Lower leg skin (tissue), 4 donors: ENCODE measurements around the gene FZD8. TPM values are rescaled to one million over a fixed set of nuclear protein-coding genes. Genes with fewer than 3 reads are reported as not detected.

Experiments
- DNase-seq, 2 donors: peaks; one replicate each; pipeline ENCODE4 v3.0.0-alpha.2; 2019; ENCODE audit warnings: low spot score in 2 of 2
- H3K4me3 ChIP-seq: fragments of 200-600 bp; sonication (generic); 2 replicates; pipeline ENCODE4 v1.5.1; 2017; ENCODE audit warnings: mild to moderate bottlenecking, low read depth; ENCODE audit not compliant: poor library complexity, severe bottlenecking
- POLR2A ChIP-seq, 2 donors: fragments of 450-650 bp; IDR thresholded peaks; one replicate each; pipeline ENCODE4 v1.6.1; 2016 to 2017; ENCODE audit warnings: antibody characterized with exemption in 2 of 2, mild to moderate bottlenecking in 1 of 2, moderate library complexity in 1 of 2
- WGBS, 2 donors: methylation state at CpG; one replicate each; pipeline ENCODE4 v1.1.5; 2018; 5-methylcytosine and 5-hydroxymethylcytosine counted together
- intact Hi-C: fragments of 100-400 bp; cut with DNase I; formaldehyde crosslinking; loops from one replicate; pipeline ENCODE4 v1.15.0; 2023; ENCODE audit warnings: low total_unique reads
- total RNA-seq, 4 donors: library from RNA; depleted of rRNA; stranded (reverse); fragments of >200 nt; gene quantifications; one replicate each; pipeline ENCODE4 v1.1.0, GENCODE V29; 2016
- TF ChIP-seq, protein P1 (sequence below), 3 donors: fragments of 450-650 bp; IDR thresholded peaks; one replicate each; pipeline ENCODE4 v1.5.1; 2016; ENCODE audit warnings: antibody characterized with exemption in 3 of 3, mild to moderate bottlenecking in 3 of 3, moderate library complexity in 2 of 3

FZD8 gene
- total RNA-seq, 4 donors from 2014 or later: 5.2 to 13.1 (median 8.6) TPM

DNA sequence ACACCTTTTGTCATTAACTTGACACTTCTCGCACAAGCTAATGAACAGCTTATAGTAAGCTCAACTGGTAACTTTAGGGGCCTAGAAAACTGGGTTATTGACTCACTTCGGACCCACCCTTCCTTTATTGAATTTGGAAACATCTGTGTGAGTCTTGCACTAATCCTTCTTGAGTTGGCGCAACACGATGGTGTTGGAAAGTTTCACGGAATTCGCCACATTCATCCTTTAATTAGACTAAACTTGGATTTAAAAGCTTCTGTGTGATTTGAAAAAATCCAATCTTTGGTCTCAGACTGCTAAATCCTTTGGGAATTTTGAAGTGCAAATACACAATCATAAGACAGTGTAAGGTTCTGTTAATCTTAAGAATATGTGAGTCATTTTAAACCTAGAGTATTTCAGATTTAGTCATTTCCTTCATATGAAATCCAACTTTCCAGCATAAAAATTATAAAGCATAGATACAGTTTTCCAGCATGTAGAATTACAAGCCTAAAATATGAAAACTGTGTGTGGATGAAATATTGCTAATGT lies 15.1 kb downstream of the FZD8 start:
- no peak for TF ChIP-seq POLR2A (IDR thresholded peaks at IDR 0.05)
- TF ChIP-seq, protein P1, sequence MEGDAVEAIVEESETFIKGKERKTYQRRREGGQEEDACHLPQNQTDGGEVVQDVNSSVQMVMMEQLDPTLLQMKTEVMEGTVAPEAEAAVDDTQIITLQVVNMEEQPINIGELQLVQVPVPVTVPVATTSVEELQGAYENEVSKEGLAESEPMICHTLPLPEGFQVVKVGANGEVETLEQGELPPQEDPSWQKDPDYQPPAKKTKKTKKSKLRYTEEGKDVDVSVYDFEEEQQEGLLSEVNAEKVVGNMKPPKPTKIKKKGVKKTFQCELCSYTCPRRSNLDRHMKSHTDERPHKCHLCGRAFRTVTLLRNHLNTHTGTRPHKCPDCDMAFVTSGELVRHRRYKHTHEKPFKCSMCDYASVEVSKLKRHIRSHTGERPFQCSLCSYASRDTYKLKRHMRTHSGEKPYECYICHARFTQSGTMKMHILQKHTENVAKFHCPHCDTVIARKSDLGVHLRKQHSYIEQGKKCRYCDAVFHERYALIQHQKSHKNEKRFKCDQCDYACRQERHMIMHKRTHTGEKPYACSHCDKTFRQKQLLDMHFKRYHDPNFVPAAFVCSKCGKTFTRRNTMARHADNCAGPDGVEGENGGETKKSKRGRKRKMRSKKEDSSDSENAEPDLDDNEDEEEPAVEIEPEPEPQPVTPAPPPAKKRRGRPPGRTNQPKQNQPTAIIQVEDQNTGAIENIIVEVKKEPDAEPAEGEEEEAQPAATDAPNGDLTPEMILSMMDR (IDR thresholded peaks at IDR 0.05): no peak
- 86 to 87% methylated on average over 6 of the region's 6 CpGs for WGBS, 2 donors
- DNase-seq: no peak
- intact Hi-C loops: no loop called here
- H3K4me3 ChIP-seq: no peak overlapping the region

DNA sequence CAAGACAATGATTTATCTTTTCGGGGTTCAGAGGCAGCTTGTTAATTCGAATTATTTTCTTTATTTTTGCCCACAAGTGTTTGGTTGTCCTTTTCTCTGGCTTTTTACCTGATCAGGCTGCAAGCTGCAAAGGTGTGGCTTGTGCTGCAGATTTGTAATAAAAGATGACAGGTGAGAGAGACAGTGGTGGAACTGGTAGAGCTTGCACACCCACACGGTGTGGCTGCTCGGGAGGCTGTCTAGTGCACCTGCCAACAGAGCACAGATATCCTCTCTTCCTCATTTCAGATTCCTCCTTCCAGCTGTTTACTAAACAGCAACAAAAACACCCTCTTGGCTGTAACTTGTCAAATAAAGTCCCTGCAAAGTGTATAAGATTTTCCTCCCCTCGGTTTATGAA lies 27.8 kb downstream of the FZD8 start:
- no peak for TF ChIP-seq POLR2A (IDR thresholded peaks at IDR 0.05)
- TF ChIP-seq, protein P1 (IDR thresholded peaks at IDR 0.05): no peak
- no peak for DNase-seq
- intact Hi-C loops: no loop called here
- WGBS, 2 donors: 46 to 48% methylated on average over 5 of the region's 5 CpGs
- H3K4me3 ChIP-seq: no peak overlapping the region

DNA sequence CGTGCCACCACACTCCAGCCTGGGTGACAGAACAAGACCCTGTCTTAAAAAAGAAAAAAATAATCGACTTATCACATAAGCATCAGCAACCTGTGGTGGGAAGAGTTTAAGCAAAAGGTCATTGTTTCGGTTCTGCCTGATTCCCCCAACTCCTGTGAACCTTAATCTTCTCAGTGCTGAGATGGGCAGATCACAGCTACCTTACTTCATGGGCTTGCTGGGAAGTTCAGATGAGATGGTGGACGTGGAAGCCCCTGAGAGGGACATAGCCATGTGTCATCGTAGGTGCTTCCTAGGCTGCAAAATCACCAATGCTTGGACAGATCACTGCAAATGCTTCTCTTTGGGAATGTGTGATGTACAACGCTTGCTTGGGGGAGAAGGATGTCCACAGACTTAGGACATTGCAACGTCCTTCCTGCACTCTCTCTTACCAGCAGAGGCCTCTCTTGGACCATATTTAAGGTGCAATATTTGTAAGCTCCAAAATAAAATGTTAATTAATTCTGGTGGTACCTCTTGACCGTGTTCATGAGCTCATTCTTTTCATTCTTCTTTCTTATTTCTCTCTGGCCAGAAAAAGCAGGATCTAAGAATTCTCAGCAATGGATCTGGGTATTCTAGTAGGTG lies 28.4 kb downstream of the FZD8 start:
- TF ChIP-seq POLR2A (IDR thresholded peaks at IDR 0.05): no peak
- TF ChIP-seq, protein P1 (IDR thresholded peaks at IDR 0.05): no peak
- H3K4me3 ChIP-seq: no peak overlapping the region
- no peak for DNase-seq
- intact Hi-C loops: no loop called here
- 65 to 67% methylated on average over 8 of the region's 8 CpGs for WGBS, 2 donors

DNA sequence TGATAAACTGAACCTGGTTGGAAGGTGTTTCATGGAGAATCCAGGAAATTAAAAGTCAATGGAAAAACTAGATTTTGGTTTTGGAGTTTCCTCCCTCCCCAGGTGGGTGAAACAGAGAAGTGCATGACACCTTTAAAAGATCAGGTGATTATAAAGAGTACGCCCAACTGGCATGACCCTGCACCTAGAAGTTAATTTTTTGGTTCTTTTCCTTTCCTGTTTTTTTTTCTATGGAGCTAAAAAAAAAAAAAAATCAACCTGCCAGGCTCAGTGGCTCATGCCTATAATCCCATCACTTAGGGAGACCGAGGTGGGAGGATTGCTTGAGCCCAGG lies 29.0 kb downstream of the FZD8 start:
- H3K4me3 ChIP-seq: no peak overlapping the region
- intact Hi-C loops: no loop called here
- 64 to 71% methylated on average over 2 of the region's 2 CpGs for WGBS, 2 donors
- TF ChIP-seq POLR2A (IDR thresholded peaks at IDR 0.05): no peak
- TF ChIP-seq, protein P1 (IDR thresholded peaks at IDR 0.05): no peak
- DNase-seq: no peak

DNA sequence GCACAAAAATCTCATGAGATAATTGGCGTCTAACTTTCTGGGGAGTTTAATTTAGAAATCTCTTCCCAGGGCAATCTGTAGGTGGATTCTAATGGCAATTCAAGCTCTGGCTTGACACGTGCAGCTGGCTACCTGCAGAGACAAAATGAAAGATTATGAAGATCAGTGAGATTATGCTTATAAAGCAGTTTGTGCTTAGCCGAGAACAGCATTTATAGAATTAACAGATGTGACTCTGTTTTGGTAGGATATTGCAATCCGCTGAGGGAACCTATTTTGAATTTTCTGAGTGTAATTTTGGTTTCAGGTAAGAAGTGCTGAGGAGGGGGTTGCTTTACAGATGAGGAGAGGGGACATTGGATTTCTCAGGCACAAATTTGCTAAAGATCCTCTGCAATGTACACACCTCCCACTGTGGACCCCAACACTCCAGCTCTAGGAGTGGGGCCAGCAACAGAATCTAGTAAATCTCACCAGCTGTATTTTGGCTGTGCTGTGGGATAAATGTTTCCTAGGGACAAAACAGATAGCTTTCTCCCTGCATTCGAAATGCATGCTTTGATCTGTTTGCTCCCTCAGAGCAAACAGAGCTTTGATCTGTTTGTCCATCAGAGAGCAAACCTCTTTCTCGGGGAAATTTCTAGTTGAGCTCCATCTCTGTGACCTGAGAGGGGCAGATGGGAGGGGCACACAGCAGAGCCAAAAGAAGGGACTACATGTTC lies 29.6 kb downstream of the FZD8 start:
- intact Hi-C loops: no loop called here
- WGBS, 2 donors: 40 to 45% methylated on average over 6 of the region's 6 CpGs
- TF ChIP-seq, protein P1 (IDR thresholded peaks at IDR 0.05): no peak
- no peak for DNase-seq
- no peak overlapping the region for H3K4me3 ChIP-seq
